GM19035 (cell line): Measurements from ENCODE around the gene PCBD2.
"Not testable (repeated sequence)": the region's sequence is repeated elsewhere in the genome, so short reads cannot be mapped to it uniquely, and the experiment has no call there.

ENCODE experiments used
- ATAC-seq: cut with Tn5 transposase; IDR thresholded peaks from one replicate; pipeline ENCODE4 v1.9.1; 2021; ENCODE audit not compliant: unreplicated experiment

PCBD2 gene

GRCh38 chr5:134905246-134905996 is 490 bp downstream of the PCBD2 start:
- peak; percentile 35 for ATAC-seq

- ATAC-seq, result no peak
Observed at GRCh38 chr5:134906811-134907210, 1.9 kb downstream of the PCBD2 start.

- ATAC-seq, result not testable (repeated sequence)
Observed at GRCh38 chr5:134910752-134911151, 5.8 kb downstream of the PCBD2 start.

GRCh38 chr5:134911285-134912206 is 6.6 kb downstream of the PCBD2 start:
- ATAC-seq, result no peak

GRCh38 chr5:134913254-134913653 is 8.3 kb downstream of the PCBD2 start:
- no peak for ATAC-seq

GRCh38 chr5:134913795-134914194 is 8.9 kb downstream of the PCBD2 start:
- ATAC-seq, result no peak

- no peak for ATAC-seq
Observed at GRCh38 chr5:134917070-134917815, 12.3 kb downstream of the PCBD2 start.

- ATAC-seq, result no peak
Observed at GRCh38 chr5:134918861-134919260, 13.9 kb downstream of the PCBD2 start.

- ATAC-seq, result no peak
Observed at GRCh38 chr5:134920848-134921575, 16.1 kb downstream of the PCBD2 start.

- no peak for ATAC-seq
Observed at GRCh38 chr5:134932508-134932907, 27.6 kb downstream of the PCBD2 start.

GRCh38 chr5:134934202-134934601 is 29.3 kb downstream of the PCBD2 start:
- ATAC-seq, result no peak

GRCh38 chr5:134935711-134936602 is 31.0 kb downstream of the PCBD2 start:
- ATAC-seq, result no peak

GRCh38 chr5:134937526-134937925 is 32.6 kb downstream of the PCBD2 start:
- ATAC-seq, result no peak

GRCh38 chr5:134938030-134938429 is 33.1 kb downstream of the PCBD2 start:
- ATAC-seq, result no peak

- ATAC-seq, result no peak
Observed at GRCh38 chr5:134939500-134939899, 34.6 kb downstream of the PCBD2 start.

- ATAC-seq, result no peak
Observed at GRCh38 chr5:134943547-134943946, 38.6 kb downstream of the PCBD2 start.

GRCh38 chr5:134944630-134945029 is 39.7 kb downstream of the PCBD2 start:
- ATAC-seq, result no peak

GRCh38 chr5:134945041-134945440 is 40.1 kb downstream of the PCBD2 start:
- no peak for ATAC-seq

GRCh38 chr5:134948911-134949310 is 44.0 kb downstream of the PCBD2 start:
- ATAC-seq, result no peak

- ATAC-seq, result no peak
Observed at GRCh38 chr5:134949316-134949715, 44.4 kb downstream of the PCBD2 start.
